ENCODE measurements around the gene OBP2B.

The OBP2B gene

DNA sequence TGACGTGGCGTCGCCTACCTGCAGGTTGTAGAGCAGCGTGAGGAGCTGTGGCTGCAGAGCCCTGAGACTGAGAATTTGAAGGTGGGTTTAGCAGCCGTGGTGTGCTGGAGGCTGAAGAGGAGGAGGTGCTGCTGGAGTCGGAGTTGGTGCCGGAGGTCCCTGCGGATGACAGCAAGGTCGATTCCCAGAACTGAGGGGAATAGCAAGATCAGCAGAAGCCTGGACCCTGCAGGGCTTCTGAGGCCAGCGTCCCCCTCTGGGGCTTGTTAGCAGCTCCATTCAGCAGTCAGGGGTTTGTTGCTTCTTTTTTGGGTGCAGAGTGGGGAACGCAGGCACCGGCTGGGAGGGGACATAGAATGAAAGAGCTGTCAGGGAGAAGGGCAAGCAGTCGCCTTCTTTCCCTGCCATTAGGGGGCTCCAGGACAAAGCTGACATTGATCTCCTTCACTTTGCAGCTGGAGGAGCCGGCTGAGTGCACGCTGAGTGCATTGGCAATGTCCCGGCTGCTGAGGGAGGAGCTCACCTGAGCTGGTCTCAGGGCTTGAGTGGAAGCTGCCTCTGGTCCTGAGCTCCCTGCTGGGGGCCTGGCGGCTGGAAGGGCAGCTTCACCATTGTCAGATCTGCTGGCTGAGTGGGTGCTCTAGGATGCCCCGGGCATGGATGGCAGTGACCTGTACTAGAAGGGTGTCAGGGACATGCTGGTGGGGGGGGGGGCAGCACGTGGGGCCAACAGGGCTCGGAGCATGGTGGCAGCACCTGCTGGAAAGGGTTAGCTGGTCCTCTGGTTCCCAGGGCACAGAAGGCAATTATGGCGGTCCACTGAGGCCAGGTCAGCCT, 20.8 kb downstream of the OBP2B start:
- CTCF ChIA-PET, result interaction anchor here (0.7 to 5.5 kb wide), 27 partner anchors 11 to 322 kb away, joined by 3 to 63 read pairs (median 5); partner anchors contain the start of genes MED22, RPL7A, SURF1 and SURF2

DNA sequence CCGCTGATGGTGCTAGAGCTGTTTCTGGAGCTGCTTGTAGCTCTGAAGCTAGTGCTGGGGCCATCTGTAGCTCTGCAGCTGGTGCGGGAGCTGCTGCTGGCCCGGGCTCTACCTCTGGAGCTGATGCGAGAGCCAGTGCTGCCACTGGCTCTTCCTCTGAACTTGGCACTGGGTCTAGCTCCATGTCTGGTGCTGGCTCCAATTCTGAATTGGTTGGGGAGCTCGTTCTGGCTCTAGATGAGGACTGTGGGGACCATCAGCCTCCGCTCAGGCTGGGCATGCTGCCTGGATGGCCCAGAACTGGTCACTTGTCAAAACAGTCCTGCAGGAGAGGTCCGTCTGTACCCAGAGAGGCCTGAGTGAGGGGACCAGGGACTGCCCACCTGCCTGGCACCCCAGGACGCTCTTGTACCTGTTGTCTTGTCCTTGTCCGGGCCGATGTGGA, 21.5 kb downstream of the OBP2B start:
- no peak for DNase-seq
- POLR2A ChIA-PET, result interaction anchor here (0.6 to 1.3 kb wide), 3 partner anchors 11 to 160 kb away, joined by 3 to 4 read pairs (median 3); partner anchors contain the start of genes MED22 and RPL7A

More for the DNA sequence above, 20.8 kb downstream of the OBP2B start:
- 62% methylated on average over 19 of the region's 21 CpGs for WGBS (ENCODE audit: insufficient coverage)
- H3K27me3 ChIP-seq (replicated peaks in 2 of 5; ENCODE audit: control insufficient read depth in 4 of 5, insufficient read depth in 5 of 5, low read length in 4 of 5), result peaks cover 0 to 3% (median 0%) of the 10 kb centered on the region in 5 experiments
- DNase-seq, result peak; percentile 56 to 61 (median 60)
- POLR2A ChIA-PET, result interaction anchor here (0.6 to 1.3 kb wide), 2 partner anchors 42 to 160 kb away, joined by 3 to 4 read pairs; partner anchors contain the start of genes MED22 and RPL7A
- no peaks in the 10 kb centered on the region for H3K36me3 ChIP-seq (ENCODE audit: control insufficient read depth in 4 of 4, insufficient read depth in 4 of 4, low read length in 3 of 4)
- H3K4me1 ChIP-seq (ENCODE audit: control extremely low read depth in 1 of 4, control insufficient read depth in 4 of 4, insufficient read depth in 4 of 4, low read length in 3 of 4), result peaks cover 0 to 16% (median 8%) of the 10 kb centered on the region in 4 experiments
- H3K4me3 ChIP-seq (ENCODE audit: control insufficient read depth in 1 of 7, extremely low read depth in 1 of 7, insufficient read depth in 4 of 7, low read depth in 2 of 7, low read length in 6 of 7), result no peak overlapping the region
- no peak overlapping the region for H3K27ac ChIP-seq (ENCODE audit: insufficient read depth in 1 of 2, low read depth in 1 of 2, low read length in 2 of 2, poor library complexity in 1 of 2, severe bottlenecking in 2 of 2)
- H3K9me3 ChIP-seq (ENCODE audit: control extremely low read depth in 1 of 5, control insufficient read depth in 4 of 5, insufficient read depth in 2 of 5, low read depth in 1 of 5, low read length in 4 of 5), result no peaks in the 10 kb centered on the region

DNA sequence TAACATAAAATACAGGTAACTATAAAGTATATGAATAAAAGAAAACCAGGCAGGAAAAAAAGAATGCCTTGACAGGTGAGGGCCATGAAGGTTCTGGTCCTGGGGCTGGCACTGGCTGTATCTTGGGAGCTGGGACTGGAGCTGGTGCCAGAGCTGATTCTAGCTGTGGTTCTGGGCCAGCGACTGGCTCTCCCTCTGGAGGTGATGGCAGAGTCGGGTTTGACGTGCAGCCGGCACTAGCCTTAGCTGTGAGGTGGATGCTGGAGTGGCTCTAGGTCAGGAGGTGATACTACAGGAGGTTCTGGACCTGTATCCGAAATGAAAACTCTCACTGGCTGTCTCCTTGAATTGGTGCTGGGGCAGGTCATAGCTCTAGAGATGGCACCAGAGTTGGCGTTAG, 22.3 kb downstream of the OBP2B start:
- H3K4me3 ChIP-seq (ENCODE audit: control insufficient read depth in 1 of 7, extremely low read depth in 1 of 7, insufficient read depth in 4 of 7, low read depth in 2 of 7, low read length in 6 of 7), result no peak overlapping the region
- H3K27me3 ChIP-seq (replicated peaks in 2 of 5; ENCODE audit: control insufficient read depth in 4 of 5, insufficient read depth in 5 of 5, low read length in 4 of 5), result peaks cover 0 to 6% (median 0%) of the 10 kb centered on the region in 5 experiments
- CTCF ChIA-PET, result interaction anchor here (0.7 to 5.5 kb wide), 31 partner anchors 10 to 1232 kb away, joined by 3 to 63 read pairs (median 7); partner anchors contain the start of genes GBGT1, MED22, RPL7A and SURF1
- H3K36me3 ChIP-seq (ENCODE audit: control insufficient read depth in 4 of 4, insufficient read depth in 4 of 4, low read length in 3 of 4), result no peaks in the 10 kb centered on the region
- 81% methylated on average over 3 of the region's 6 CpGs for WGBS (ENCODE audit: insufficient coverage)
- POLR2A ChIA-PET, result interaction anchor here (1.0 kb wide), 1 partner anchor 10 kb away, joined by 3 read pairs; no protein-coding TSS in a partner anchor
- H3K4me1 ChIP-seq (ENCODE audit: control extremely low read depth in 1 of 4, control insufficient read depth in 4 of 4, insufficient read depth in 4 of 4, low read length in 3 of 4), result peaks cover 0 to 16% (median 8%) of the 10 kb centered on the region in 4 experiments
- no peak for DNase-seq
- no peaks in the 10 kb centered on the region for H3K9me3 ChIP-seq (ENCODE audit: control extremely low read depth in 1 of 5, control insufficient read depth in 4 of 5, insufficient read depth in 2 of 5, low read depth in 1 of 5, low read length in 4 of 5)
- H3K27ac ChIP-seq (ENCODE audit: insufficient read depth in 1 of 2, low read depth in 1 of 2, low read length in 2 of 2, poor library complexity in 1 of 2, severe bottlenecking in 2 of 2), result no peak overlapping the region

More for the DNA sequence above, 21.5 kb downstream of the OBP2B start:
- H3K27ac ChIP-seq (ENCODE audit: insufficient read depth in 1 of 2, low read depth in 1 of 2, low read length in 2 of 2, poor library complexity in 1 of 2, severe bottlenecking in 2 of 2), result no peak overlapping the region
- peaks cover 0 to 16% (median 8%) of the 10 kb centered on the region in 4 experiments for H3K4me1 ChIP-seq (ENCODE audit: control extremely low read depth in 1 of 4, control insufficient read depth in 4 of 4, insufficient read depth in 4 of 4, low read length in 3 of 4)
- H3K27me3 ChIP-seq (replicated peaks in 2 of 5; ENCODE audit: control insufficient read depth in 4 of 5, insufficient read depth in 5 of 5, low read length in 4 of 5), result peaks cover 0 to 3% (median 0%) of the 10 kb centered on the region in 5 experiments
- no peaks in the 10 kb centered on the region for H3K36me3 ChIP-seq (ENCODE audit: control insufficient read depth in 4 of 4, insufficient read depth in 4 of 4, low read length in 3 of 4)
- no peak overlapping the region for H3K4me3 ChIP-seq (ENCODE audit: control insufficient read depth in 1 of 7, extremely low read depth in 1 of 7, insufficient read depth in 4 of 7, low read depth in 2 of 7, low read length in 6 of 7)
- CTCF ChIA-PET, result interaction anchor here (0.7 to 5.5 kb wide), 34 partner anchors 13 to 322 kb away, joined by 3 to 63 read pairs (median 5); partner anchors contain the start of genes MED22, RPL7A, SURF1 and SURF2
- H3K9me3 ChIP-seq (ENCODE audit: control extremely low read depth in 1 of 5, control insufficient read depth in 4 of 5, insufficient read depth in 2 of 5, low read depth in 1 of 5, low read length in 4 of 5), result no peaks in the 10 kb centered on the region
- WGBS (ENCODE audit: insufficient coverage), result 95% methylated on average over 10 of the region's 10 CpGs

DNA sequence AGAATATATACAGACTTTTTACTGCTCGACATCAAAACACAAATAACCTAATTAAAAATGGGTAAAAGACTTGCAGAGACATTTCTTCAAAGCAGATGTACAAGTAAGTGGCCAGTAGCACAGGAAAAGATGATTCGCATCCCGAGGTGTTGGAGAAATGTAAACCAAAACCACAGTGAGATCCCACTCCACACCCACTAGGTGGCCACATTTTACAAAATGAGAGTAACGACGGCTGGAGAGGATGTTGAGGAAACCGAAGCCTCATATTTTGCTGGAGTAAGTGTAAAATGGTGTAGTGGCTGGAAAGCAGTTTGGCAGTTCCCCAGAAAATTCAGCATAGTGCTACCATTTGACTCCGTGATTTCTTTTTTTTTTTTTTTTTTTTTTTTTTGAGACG, 24.1 kb downstream of the OBP2B start:
- H3K27me3 ChIP-seq (replicated peaks in 2 of 5; ENCODE audit: control insufficient read depth in 4 of 5, insufficient read depth in 5 of 5, low read length in 4 of 5), result peaks cover 0 to 6% (median 0%) of the 10 kb centered on the region in 5 experiments
- POLR2A ChIA-PET, result no interaction called here
- H3K4me1 ChIP-seq (ENCODE audit: control extremely low read depth in 1 of 4, control insufficient read depth in 4 of 4, insufficient read depth in 4 of 4, low read length in 3 of 4), result peaks cover 0 to 16% (median 8%) of the 10 kb centered on the region in 4 experiments
- H3K9me3 ChIP-seq (ENCODE audit: control extremely low read depth in 1 of 5, control insufficient read depth in 4 of 5, insufficient read depth in 2 of 5, low read depth in 1 of 5, low read length in 4 of 5), result no peaks in the 10 kb centered on the region
- CTCF ChIA-PET, result interaction anchor here (0.6 to 5.5 kb wide), 16 partner anchors 10 to 310 kb away, joined by 3 to 63 read pairs (median 7); partner anchors contain the start of genes GBGT1, SURF1, SURF2 and SURF6
- WGBS (ENCODE audit: insufficient coverage), result no CpG with 5 or more reads among the region's 8 CpGs
- no peaks in the 10 kb centered on the region for H3K36me3 ChIP-seq (ENCODE audit: control insufficient read depth in 4 of 4, insufficient read depth in 4 of 4, low read length in 3 of 4)
- H3K4me3 ChIP-seq (ENCODE audit: control insufficient read depth in 1 of 7, extremely low read depth in 1 of 7, insufficient read depth in 4 of 7, low read depth in 2 of 7, low read length in 6 of 7), result peak overlapping the region in 2 of 7 experiments; percentile 19 to 23
- no peak overlapping the region for H3K27ac ChIP-seq (ENCODE audit: insufficient read depth in 1 of 2, low read depth in 1 of 2, low read length in 2 of 2, poor library complexity in 1 of 2, severe bottlenecking in 2 of 2)
- DNase-seq, result peak; percentile 83 to 92 (median 90)

DNA sequence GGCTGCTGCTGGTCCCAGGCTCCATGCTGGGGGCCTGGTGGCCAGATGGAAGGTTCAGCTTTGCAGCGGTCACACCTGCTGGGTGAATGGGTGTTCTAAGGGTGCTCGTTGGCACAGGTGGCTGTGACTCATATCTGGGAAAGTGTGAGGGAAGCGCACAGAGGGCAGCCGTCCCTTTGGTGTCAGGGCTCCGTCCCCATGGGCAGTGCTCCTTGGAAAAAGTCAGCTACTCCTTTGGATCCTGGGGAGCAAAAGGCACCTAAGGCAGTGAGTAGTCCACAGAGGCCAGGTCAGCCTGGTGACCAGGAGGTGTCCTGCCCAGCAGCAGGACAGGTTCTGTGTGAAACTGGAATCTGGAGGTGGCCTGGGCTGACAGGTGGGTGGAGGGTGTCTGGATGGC, 26.9 kb downstream of the OBP2B start:
- Histone ChIP-seq H3K4me3 (ENCODE audit: control insufficient read depth in 1 of 7, extremely low read depth in 1 of 7, insufficient read depth in 4 of 7, low read depth in 2 of 7, low read length in 6 of 7) (no peak overlapping the region), H3K27me3 (replicated peaks in 2 of 5; ENCODE audit: control insufficient read depth in 4 of 5, insufficient read depth in 5 of 5, low read length in 4 of 5) (peaks cover 0 to 6% (median 0%) of the 10 kb centered on the region in 5 experiments), H3K9me3 (ENCODE audit: control extremely low read depth in 1 of 5, control insufficient read depth in 4 of 5, insufficient read depth in 2 of 5, low read depth in 1 of 5, low read length in 4 of 5) (no peaks in the 10 kb centered on the region), H3K27ac (ENCODE audit: insufficient read depth in 1 of 2, low read depth in 1 of 2, low read length in 2 of 2, poor library complexity in 1 of 2, severe bottlenecking in 2 of 2) (no peak overlapping the region), H3K4me1 (ENCODE audit: control extremely low read depth in 1 of 4, control insufficient read depth in 4 of 4, insufficient read depth in 4 of 4, low read length in 3 of 4) (peaks cover 0 to 12% (median 6%) of the 10 kb centered on the region in 4 experiments), H3K36me3 (ENCODE audit: control insufficient read depth in 4 of 4, insufficient read depth in 4 of 4, low read length in 3 of 4) (no peaks in the 10 kb centered on the region)
- ChIA-PET CTCF (interaction anchor here (1.0 to 1.7 kb wide), 3 partner anchors 57 to 149 kb away, joined by 3 to 6 read pairs (median 3); no protein-coding TSS in a partner anchor), POLR2A (no interaction called here)
- DNase-seq, result no peak
- WGBS (ENCODE audit: insufficient coverage), result 82% methylated on average over 5 of the region's 5 CpGs

DNA sequence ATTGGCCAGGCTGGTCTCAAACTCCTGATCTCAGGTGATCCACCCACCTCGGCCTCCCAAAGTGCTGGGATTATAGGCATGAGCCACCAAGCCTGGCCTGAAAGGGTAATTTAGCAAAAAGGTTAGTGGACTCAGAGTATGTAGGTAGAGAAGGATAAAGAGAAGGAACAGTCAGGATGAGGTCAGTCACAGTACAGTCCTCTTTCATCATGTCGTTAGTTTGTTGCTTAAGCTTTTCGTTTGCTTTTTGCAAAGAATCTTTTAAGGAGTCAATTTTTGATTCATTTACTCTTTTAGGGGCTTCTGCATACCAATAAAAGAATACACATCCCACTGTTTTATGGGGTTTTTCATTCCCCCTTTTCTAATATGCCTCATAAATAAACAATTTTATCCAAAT, 27.5 kb downstream of the OBP2B start:
- DNase-seq, result no peak
- no peak overlapping the region for H3K4me3 ChIP-seq (ENCODE audit: control insufficient read depth in 1 of 7, extremely low read depth in 1 of 7, insufficient read depth in 4 of 7, low read depth in 2 of 7, low read length in 6 of 7)
- POLR2A ChIA-PET, result no interaction called here
- CTCF ChIA-PET, result interaction anchor here (1.1 to 1.7 kb wide), 5 partner anchors 27 to 169 kb away, joined by 3 to 6 read pairs (median 4); no protein-coding TSS in a partner anchor
- no peaks in the 10 kb centered on the region for H3K36me3 ChIP-seq (ENCODE audit: control insufficient read depth in 4 of 4, insufficient read depth in 4 of 4, low read length in 3 of 4)
- H3K27ac ChIP-seq (ENCODE audit: insufficient read depth in 1 of 2, low read depth in 1 of 2, low read length in 2 of 2, poor library complexity in 1 of 2, severe bottlenecking in 2 of 2), result no peak overlapping the region
- H3K27me3 ChIP-seq (replicated peaks in 2 of 5; ENCODE audit: control insufficient read depth in 4 of 5, insufficient read depth in 5 of 5, low read length in 4 of 5), result peaks cover 0 to 4% (median 0%) of the 10 kb centered on the region in 5 experiments
- 100% methylated on average over 2 of the region's 3 CpGs for WGBS (ENCODE audit: insufficient coverage)
- H3K9me3 ChIP-seq (ENCODE audit: control extremely low read depth in 1 of 5, control insufficient read depth in 4 of 5, insufficient read depth in 2 of 5, low read depth in 1 of 5, low read length in 4 of 5), result no peaks in the 10 kb centered on the region
- peaks cover 0 to 12% (median 6%) of the 10 kb centered on the region in 4 experiments for H3K4me1 ChIP-seq (ENCODE audit: control extremely low read depth in 1 of 4, control insufficient read depth in 4 of 4, insufficient read depth in 4 of 4, low read length in 3 of 4)
